Measurements from ENCODE around the gene PTPRT.

Gene PTPRT

GRCh38 chr20:42082611-42083010 is 1107.1 kb downstream of the PTPRT start:
- Mint-ChIP-seq H3K4me1 (ENCODE audit: low read depth) (no peaks in the 10 kb centered on the region), H3K9me3 (no peaks in the 10 kb centered on the region), H3K27ac (no peak overlapping the region), H3K4me3 (no peak overlapping the region), H3K27me3 (no peaks in the 10 kb centered on the region), H3K36me3 (ENCODE audit: low read depth) (no peaks in the 10 kb centered on the region)
- intact Hi-C loops (cut with micrococcal nuclease): no loop called here

GRCh38 chr20:42080956-42081355 is 1108.8 kb downstream of the PTPRT start:
- Mint-ChIP-seq H3K4me3 (no peak overlapping the region), H3K36me3 (ENCODE audit: low read depth) (no peaks in the 10 kb centered on the region), H3K4me1 (ENCODE audit: low read depth) (no peaks in the 10 kb centered on the region), H3K9me3 (no peaks in the 10 kb centered on the region), H3K27me3 (no peaks in the 10 kb centered on the region), H3K27ac (no peak overlapping the region)
- intact Hi-C loops (cut with micrococcal nuclease): no loop called here

GRCh38 chr20:42074944-42075343 is 1114.8 kb downstream of the PTPRT start:
- Mint-ChIP-seq H3K27ac (no peak overlapping the region), H3K36me3 (ENCODE audit: low read depth) (no peaks in the 10 kb centered on the region), H3K27me3 (no peaks in the 10 kb centered on the region), H3K4me3 (no peak overlapping the region), H3K9me3 (no peaks in the 10 kb centered on the region), H3K4me1 (ENCODE audit: low read depth) (no peaks in the 10 kb centered on the region)
- intact Hi-C loops (cut with micrococcal nuclease): no loop called here

GRCh38 chr20:42067596-42067995 is 1122.1 kb downstream of the PTPRT start:
- no peak overlapping the region for H3K4me3 Mint-ChIP-seq
- H3K36me3 Mint-ChIP-seq (ENCODE audit: low read depth): no peaks in the 10 kb centered on the region
- no peak overlapping the region for H3K27ac Mint-ChIP-seq
- intact Hi-C loops (cut with micrococcal nuclease): no loop called here
- no peaks in the 10 kb centered on the region for H3K4me1 Mint-ChIP-seq (ENCODE audit: low read depth)
- H3K9me3 Mint-ChIP-seq: no peaks in the 10 kb centered on the region
- H3K27me3 Mint-ChIP-seq: no peaks in the 10 kb centered on the region

- Mint-ChIP-seq H3K27ac (no peak overlapping the region), H3K36me3 (ENCODE audit: low read depth) (no peaks in the 10 kb centered on the region), H3K4me1 (ENCODE audit: low read depth) (no peaks in the 10 kb centered on the region), H3K27me3 (no peaks in the 10 kb centered on the region), H3K9me3 (no peaks in the 10 kb centered on the region), H3K4me3 (no peak overlapping the region)
- intact Hi-C loops (cut with micrococcal nuclease): no loop called here
These were observed 1122.5 kb downstream of the PTPRT start for GRCh38 chr20:42067174-42067573.

GRCh38 chr20:42063141-42063540 is 1126.6 kb downstream of the PTPRT start:
- H3K9me3 Mint-ChIP-seq: no peaks in the 10 kb centered on the region
- intact Hi-C loops (cut with micrococcal nuclease): no loop called here
- no peaks in the 10 kb centered on the region for H3K27me3 Mint-ChIP-seq
- H3K36me3 Mint-ChIP-seq (ENCODE audit: low read depth): no peaks in the 10 kb centered on the region
- H3K4me1 Mint-ChIP-seq (ENCODE audit: low read depth): no peaks in the 10 kb centered on the region
- H3K4me3 Mint-ChIP-seq: no peak overlapping the region
- H3K27ac Mint-ChIP-seq: no peak overlapping the region

GRCh38 chr20:42053350-42053749 is 1136.4 kb downstream of the PTPRT start:
- Mint-ChIP-seq H3K36me3 (ENCODE audit: low read depth) (no peaks in the 10 kb centered on the region), H3K27ac (no peak overlapping the region), H3K4me1 (ENCODE audit: low read depth) (no peaks in the 10 kb centered on the region), H3K27me3 (no peaks in the 10 kb centered on the region), H3K9me3 (no peaks in the 10 kb centered on the region), H3K4me3 (no peak overlapping the region)
- intact Hi-C loops (cut with micrococcal nuclease): no loop called here

GRCh38 chr20:42051921-42052320 is 1137.8 kb downstream of the PTPRT start:
- Mint-ChIP-seq H3K4me3 (no peak overlapping the region), H3K9me3 (no peaks in the 10 kb centered on the region), H3K36me3 (ENCODE audit: low read depth) (no peaks in the 10 kb centered on the region), H3K27ac (no peak overlapping the region), H3K27me3 (no peaks in the 10 kb centered on the region), H3K4me1 (ENCODE audit: low read depth) (no peaks in the 10 kb centered on the region)
- intact Hi-C loops (cut with micrococcal nuclease): no loop called here

- intact Hi-C loops (cut with micrococcal nuclease): no loop called here
- Mint-ChIP-seq H3K4me3 (no peak overlapping the region), H3K4me1 (ENCODE audit: low read depth) (no peaks in the 10 kb centered on the region), H3K9me3 (no peaks in the 10 kb centered on the region), H3K36me3 (ENCODE audit: low read depth) (no peaks in the 10 kb centered on the region), H3K27me3 (no peaks in the 10 kb centered on the region), H3K27ac (no peak overlapping the region)
These were observed 1143.2 kb downstream of the PTPRT start for GRCh38 chr20:42046371-42047085.

GRCh38 chr20:42043921-42044320 is 1145.8 kb downstream of the PTPRT start:
- Mint-ChIP-seq H3K4me1 (ENCODE audit: low read depth) (no peaks in the 10 kb centered on the region), H3K4me3 (no peak overlapping the region), H3K9me3 (no peaks in the 10 kb centered on the region), H3K36me3 (ENCODE audit: low read depth) (no peaks in the 10 kb centered on the region), H3K27me3 (no peaks in the 10 kb centered on the region), H3K27ac (no peak overlapping the region)
- intact Hi-C loops (cut with micrococcal nuclease): no loop called here

- H3K9me3 Mint-ChIP-seq: no peaks in the 10 kb centered on the region
- H3K36me3 Mint-ChIP-seq (ENCODE audit: low read depth): no peaks in the 10 kb centered on the region
- no peak overlapping the region for H3K27ac Mint-ChIP-seq
- no peaks in the 10 kb centered on the region for H3K27me3 Mint-ChIP-seq
- no peaks in the 10 kb centered on the region for H3K4me1 Mint-ChIP-seq (ENCODE audit: low read depth)
- intact Hi-C loops (cut with micrococcal nuclease): no loop called here
- no peak overlapping the region for H3K4me3 Mint-ChIP-seq
These were observed 1148.6 kb downstream of the PTPRT start for GRCh38 chr20:42041000-42041565.

- Mint-ChIP-seq H3K36me3 (ENCODE audit: low read depth) (no peaks in the 10 kb centered on the region), H3K9me3 (no peaks in the 10 kb centered on the region)
- intact Hi-C loops (cut with micrococcal nuclease): no loop called here
These were observed 1161.9 kb downstream of the PTPRT start for GRCh38 chr20:42027746-42028268.

GRCh38 chr20:42026599-42026998 is 1163.1 kb downstream of the PTPRT start:
- Mint-ChIP-seq H3K36me3 (ENCODE audit: low read depth) (no peaks in the 10 kb centered on the region), H3K4me1 (ENCODE audit: low read depth) (no peaks in the 10 kb centered on the region), H3K27me3 (no peaks in the 10 kb centered on the region), H3K27ac (no peak overlapping the region), H3K9me3 (no peaks in the 10 kb centered on the region), H3K4me3 (no peak overlapping the region)
- intact Hi-C loops (cut with micrococcal nuclease): no loop called here

More at GRCh38 chr20:42027746-42028268, 1161.9 kb downstream of the PTPRT start:
- Mint-ChIP-seq H3K27ac (no peak overlapping the region), H3K4me3 (no peak overlapping the region), H3K4me1 (ENCODE audit: low read depth) (no peaks in the 10 kb centered on the region), H3K27me3 (no peaks in the 10 kb centered on the region)

- H3K9me3 Mint-ChIP-seq: no peaks in the 10 kb centered on the region
- no peaks in the 10 kb centered on the region for H3K4me1 Mint-ChIP-seq (ENCODE audit: low read depth)
- H3K27me3 Mint-ChIP-seq: no peaks in the 10 kb centered on the region
- intact Hi-C loops (cut with micrococcal nuclease): no loop called here
- no peak overlapping the region for H3K4me3 Mint-ChIP-seq
- no peaks in the 10 kb centered on the region for H3K36me3 Mint-ChIP-seq (ENCODE audit: low read depth)
- H3K27ac Mint-ChIP-seq: no peak overlapping the region
These were observed 1165.1 kb downstream of the PTPRT start for GRCh38 chr20:42024653-42025052.

Measured in dendritic cell treated with granulocyte-macrophage colony-stimulating factor and Interleukin-4, amounts not matched to agents 40 ng/mL and 50 ng/mL, for 4 days (primary cell).